Liver (tissue), 9 donors: Measurements from ENCODE around the gene SHC2. TPM values are rescaled to one million over a fixed set of nuclear protein-coding genes. Genes with fewer than 3 reads are reported as not detected.

Experiments used
- DNase-seq: peaks from one replicate; pipeline ENCODE4 v3.0.0-alpha.2; 2017; ENCODE audit warnings: low spot score
- H3K27ac ChIP-seq, 2 donors: one replicate each; pipeline ENCODE4 v1.7.0; 2013; ENCODE audit warnings: inconsistent platforms in 2 of 2, low read length in 2 of 2, control low read depth in 1 of 2, low read depth in 1 of 2, mild to moderate bottlenecking in 1 of 2
- H3K27me3 ChIP-seq, 4 donors: one replicate each; pipeline versions ENCODE4 v1.6.1 to v1.7.0; 2013; ENCODE audit warnings: low read length in 3 of 4, inconsistent platforms in 1 of 4, mild to moderate bottlenecking in 1 of 4, moderate library complexity in 1 of 4; ENCODE audit not compliant: control insufficient read depth in 4 of 4, insufficient read depth in 4 of 4
- H3K36me3 ChIP-seq, 4 donors: one replicate each; pipeline versions ENCODE4 v1.6.1 to v1.7.0; 2013; ENCODE audit warnings: low read length in 3 of 4, mild to moderate bottlenecking in 3 of 4, low read depth in 1 of 4, moderate library complexity in 1 of 4; ENCODE audit not compliant: control insufficient read depth in 4 of 4, insufficient read depth in 3 of 4
- H3K4me1 ChIP-seq, 4 donors: one replicate each; pipeline versions ENCODE4 v1.6.1 to v1.7.0; 2013; ENCODE audit warnings: low read length in 3 of 4, mild to moderate bottlenecking in 3 of 4, moderate library complexity in 1 of 4; ENCODE audit not compliant: control insufficient read depth in 4 of 4, insufficient read depth in 4 of 4
- H3K4me3 ChIP-seq, 3 donors: one replicate each; pipeline versions ENCODE4 v1.6.1 to v1.7.0; 2013; ENCODE audit warnings: low read length in 3 of 3, control low read depth in 1 of 3, low read depth in 1 of 3, mild to moderate bottlenecking in 1 of 3
- H3K9ac ChIP-seq, 2 donors: one replicate each; pipeline ENCODE4 v1.7.0; 2013; ENCODE audit warnings: low read length in 2 of 2, mild to moderate bottlenecking in 2 of 2, moderate library complexity in 2 of 2, control low read depth in 1 of 2, low read depth in 1 of 2
- H3K9me3 ChIP-seq, 4 donors: one replicate each; pipeline versions ENCODE4 v1.6.1 to v1.7.0; 2013; ENCODE audit warnings: low read length in 3 of 4; ENCODE audit not compliant: control insufficient read depth in 4 of 4
- CTCF ChIP-seq: fragments of 150-350 bp; IDR thresholded peaks from 2 replicates; pipeline ENCODE4 v1.5.1; 2017; ENCODE audit warnings: improper control_type of control experiment, low read depth, low read length; ENCODE audit not compliant: missing input control
- EGR1 ChIP-seq, 2 donors: IDR thresholded peaks; 2 replicates each; pipeline ENCODE4 v1.6.1; 2016 to 2018; ENCODE audit warnings: antibody characterized with exemption in 2 of 2, low read depth in 2 of 2
- FOXA2 ChIP-seq: IDR thresholded peaks from 2 replicates; pipeline ENCODE4 v1.6.1; 2016; ENCODE audit warnings: antibody characterized with exemption
- GABPA ChIP-seq, 2 donors: IDR thresholded peaks in 1 of 2; conservative IDR thresholded peaks in 1 of 2; 2 replicates each; pipeline ENCODE4 v1.6.1; 2016; ENCODE audit warnings: antibody characterized with exemption in 2 of 2, mild to moderate bottlenecking in 1 of 2, moderate library complexity in 1 of 2
- HNF4A ChIP-seq, 2 donors: conservative IDR thresholded peaks; 2 replicates each; pipeline ENCODE4 v1.6.1; 2016; ENCODE audit warnings: antibody characterized with exemption in 2 of 2, mild to moderate bottlenecking in 2 of 2
- HNF4G ChIP-seq: IDR thresholded peaks from 2 replicates; pipeline ENCODE4 v1.6.1; 2016; ENCODE audit warnings: antibody characterized with exemption
- RAD21 ChIP-seq, 2 donors: IDR thresholded peaks; 2 replicates each; pipeline ENCODE4 v1.6.1; 2016; ENCODE audit warnings: antibody characterized with exemption in 2 of 2, mild to moderate bottlenecking in 2 of 2
- RXRA ChIP-seq, 2 donors: IDR thresholded peaks; 2 replicates each; pipeline ENCODE4 v1.6.1; 2017 to 2018; ENCODE audit warnings: antibody characterized with exemption in 2 of 2, mild to moderate bottlenecking in 1 of 2
- TAF1 ChIP-seq: conservative IDR thresholded peaks from 2 replicates; pipeline ENCODE4 v1.6.1; 2016; ENCODE audit warnings: antibody characterized with exemption, mild to moderate bottlenecking
- YY1 ChIP-seq: IDR thresholded peaks from 2 replicates; pipeline ENCODE4 v1.6.1; 2016; ENCODE audit warnings: antibody characterized with exemption, mild to moderate bottlenecking
- ZBTB33 ChIP-seq: IDR thresholded peaks from 2 replicates; pipeline ENCODE4 v1.6.1; 2016; ENCODE audit warnings: antibody characterized with exemption
- WGBS: extraction: QIAGEN DNeasy Blood & Tissue Kit; methylation state at CpG from one replicate; pipeline ENCODE4 v1.1.7; 2013; 5-methylcytosine and 5-hydroxymethylcytosine counted together
- polyA plus RNA-seq, 2 donors: library from polyadenylated mRNA; stranded (reverse) in 1 of 2; unstranded in 1 of 2; fragments of 200-250 nt in 1 of 2; fragments of >200 nt in 1 of 2; fragmentation: Nextera tagmentation in 1 of 2; extraction: Ambion mirVana in 1 of 2; gene quantifications; one replicate each; pipeline versions ENCODE4 v1.2.1 to v1.2.3, GENCODE V29; 2013 to 2015
- total RNA-seq, 2 donors: library from RNA; depleted of rRNA; stranded (reverse); fragments of >200 nt; gene quantifications; one replicate each; pipeline ENCODE4 v1.2.3, GENCODE V29; 2014
- donor health status: healthy.
- donor health status: healthy.
- donor health status: healthy.
- donor health status: healthy.
- donor health status: healthy.

The SHC2 gene
- total and polyA plus RNA-seq, 4 donors: 15.6 to 43.0 (median 23.0) TPM

GRCh38 chr19:495402-496111, 34.7 kb upstream of the SHC2 start:
- WGBS: 20% methylated on average over 32 of the region's 32 CpGs
- Histone ChIP-seq H3K9me3 (no peaks in the 10 kb centered on the region), H3K4me1 (peaks cover 0 to 7% (median 4%) of the 10 kb centered on the region in 4 donors), H3K27ac (no peak overlapping the region), H3K4me3 (no peak overlapping the region), H3K36me3 (no peaks in the 10 kb centered on the region), H3K9ac (no peak overlapping the region), H3K27me3 (peaks cover 0 to 5% (median 0%) of the 10 kb centered on the region in 4 donors)
- peak in 1 of 2 donors; percentile 62 for TF ChIP-seq RAD21 (IDR thresholded peaks at IDR 0.05)
- TF ChIP-seq TAF1: no peak
- peak; percentile 45 for TF ChIP-seq CTCF
- DNase-seq: no peak

GRCh38 chr19:495081-495401, 34.2 kb upstream of the SHC2 start:
- Histone ChIP-seq H3K9me3 (no peaks in the 10 kb centered on the region), H3K4me1 (peaks cover 0 to 7% (median 4%) of the 10 kb centered on the region in 4 donors), H3K27ac (no peak overlapping the region), H3K9ac (no peak overlapping the region), H3K36me3 (no peaks in the 10 kb centered on the region), H3K27me3 (peaks cover 0 to 5% (median 0%) of the 10 kb centered on the region in 4 donors), H3K4me3 (no peak overlapping the region)
- no peak for TF ChIP-seq CTCF
- TF ChIP-seq ZBTB33: no peak
- TF ChIP-seq RXRA (IDR thresholded peaks at IDR 0.05): no peak
- TF ChIP-seq FOXA2: no peak
- TF ChIP-seq YY1: no peak
- no peak for TF ChIP-seq EGR1 (IDR thresholded peaks at IDR 0.05; ENCODE audit: low read depth in 2 of 2)
- TF ChIP-seq TAF1: no peak
- no peak for TF ChIP-seq GABPA (IDR thresholded peaks at IDR 0.05 in 1 of 2, conservative IDR thresholded peaks at IDR 0.05 in 1 of 2)
- TF ChIP-seq HNF4A (conservative IDR thresholded peaks at IDR 0.05): no peak
- TF ChIP-seq RAD21 (IDR thresholded peaks at IDR 0.05): no peak
- no peak for TF ChIP-seq HNF4G
- WGBS: 58% methylated on average over 10 of the region's 10 CpGs
- no peak for DNase-seq
